Measurements from ENCODE around the gene PCNT. TPM values are rescaled to one million over a fixed set of nuclear protein-coding genes. Genes with fewer than 3 reads are reported as not detected.

Gene PCNT
- total and polyA plus RNA-seq, 2 of the 8 experiments (the other 6 are each of a cell fraction or from before 2014, with no cell fraction given) = 9.9 to 45.1 TPM

GRCh38 chr21:46483300-46484295 is 159.6 kb downstream of the PCNT start:
- CTCF ChIA-PET (ENCODE audit: partially characterized antibody) = interaction anchor here (0.7 kb wide), 1 partner anchor 932 kb away, joined by 3 read pairs; no protein-coding TSS in a partner anchor
- DNase-seq (ENCODE audit: low read depth in 1 of 2, low spot score in 2 of 2) = no peak
- Histone ChIP-seq H3K56ac (replicated peaks; ENCODE audit: insufficient read length, low read depth, low read length) (no peak overlapping the region), H3K4me2 (ENCODE audit: insufficient read depth in 1 of 2, low read depth in 2 of 2, low read length in 2 of 2) (no peak overlapping the region), H2AFZ (ENCODE audit: low read length) (no peak overlapping the region), H3K79me1 (ENCODE audit: low read depth, low read length) (no peaks in the 10 kb centered on the region), H3K4me3 (ENCODE audit: extremely low read depth in 1 of 4, insufficient read depth in 2 of 4, low read depth in 3 of 4, low read length in 4 of 4) (no peak overlapping the region), H4K5ac (ENCODE audit: insufficient read length, low read depth, low read length) (no peak overlapping the region), H3K23me2 (ENCODE audit: low read depth, low read length) (no peaks in the 10 kb centered on the region), H2BK120ac (replicated peaks; ENCODE audit: low read depth, low read length) (no peak overlapping the region), H2BK5ac (ENCODE audit: low read depth, low read length) (no peak overlapping the region), H2BK15ac (ENCODE audit: low read length) (no peak overlapping the region), H4K91ac (replicated peaks; ENCODE audit: insufficient read length, low read length) (no peak overlapping the region), H3K27ac (ENCODE audit: low read depth, low read length) (no peak overlapping the region), H3K14ac (ENCODE audit: insufficient read length) (no peak overlapping the region), H3K9me3 (ENCODE audit: insufficient read depth in 2 of 2, low read depth in 1 of 2, low read length in 1 of 2) (no peaks in the 10 kb centered on the region), H3K36me3 (ENCODE audit: control insufficient read depth in 2 of 4, insufficient read depth in 4 of 4, low read length in 3 of 4) (peaks cover 0 to 2% (median 0%) of the 10 kb centered on the region in 4 experiments; a peak in 1 of 8 replicates), H3K79me2 (ENCODE audit: control insufficient read depth in 1 of 2, insufficient read depth in 2 of 2, low read length in 2 of 2) (0 out of 4 replicates have a peak, but pooled peaks cover 0 to 5% of the 10 kb centered on the region in 2 experiments), H3K18ac (ENCODE audit: extremely low read depth, low read length) (no peak overlapping the region), H4K20me1 (replicated peaks in 1 of 2; ENCODE audit: control insufficient read depth in 1 of 2, insufficient read depth in 2 of 2, low read length in 2 of 2) (peaks cover 0 to 2% of the 10 kb centered on the region in 2 experiments), H2BK12ac (ENCODE audit: low read depth, low read length) (no peak overlapping the region), H3K4ac (replicated peaks; ENCODE audit: insufficient read length, low read depth, low read length) (no peak overlapping the region), H2AK5ac (ENCODE audit: low read depth, low read length) (no peak overlapping the region), H3K27me3 (replicated peaks in 1 of 4; ENCODE audit: control insufficient read depth in 3 of 4, extremely low read depth in 1 of 4, insufficient read depth in 3 of 4, low read length in 3 of 4) (no peaks in the 10 kb centered on the region), H4K8ac (ENCODE audit: extremely low read depth, insufficient read depth, low read length) (no peak overlapping the region), H3K4me1 (replicated peaks in 1 of 4; ENCODE audit: control insufficient read depth in 3 of 4, insufficient read depth in 4 of 4, low read length in 3 of 4) (no peaks in the 10 kb centered on the region), H3K23ac (ENCODE audit: insufficient read length) (no peak overlapping the region), H3K9ac (replicated peaks in 1 of 4; ENCODE audit: extremely low read depth in 1 of 4, low read depth in 3 of 4, low read length in 3 of 4) (no peak overlapping the region), H2BK20ac (ENCODE audit: low read length) (no peak overlapping the region)
- 85% methylated on average over 6 of the region's 6 CpGs; no CpG with 5 or more reads in 1 of the 2 experiments for WGBS, 2 experiments (ENCODE audit: extremely low coverage in 1 of 2, insufficient coverage in 1 of 2, insufficient read length in 1 of 2, insufficient replicate concordance in 2 of 2, low coverage in 1 of 2, low lambda C conversion rate in 2 of 2, missing lambda C conversion rate in 1 of 2)
- TF ChIP-seq JUN (IDR thresholded peaks at IDR 0.05; ENCODE audit: low read depth, low read length) = no peak
- TF ChIP-seq TBP (IDR thresholded peaks at IDR 0.05; ENCODE audit: low read depth, low read length) = no peak
- FAIRE-seq = no peak
- POLR2A ChIA-PET (ENCODE audit: partially characterized antibody) = interaction anchor here (1.1 to 1.4 kb wide), 2 partner anchors 11 to 17 kb away, joined by 4 to 6 read pairs; no protein-coding TSS in a partner anchor
